Measurements from ENCODE around the gene ATP8B2.

The ATP8B2 gene

DNA sequence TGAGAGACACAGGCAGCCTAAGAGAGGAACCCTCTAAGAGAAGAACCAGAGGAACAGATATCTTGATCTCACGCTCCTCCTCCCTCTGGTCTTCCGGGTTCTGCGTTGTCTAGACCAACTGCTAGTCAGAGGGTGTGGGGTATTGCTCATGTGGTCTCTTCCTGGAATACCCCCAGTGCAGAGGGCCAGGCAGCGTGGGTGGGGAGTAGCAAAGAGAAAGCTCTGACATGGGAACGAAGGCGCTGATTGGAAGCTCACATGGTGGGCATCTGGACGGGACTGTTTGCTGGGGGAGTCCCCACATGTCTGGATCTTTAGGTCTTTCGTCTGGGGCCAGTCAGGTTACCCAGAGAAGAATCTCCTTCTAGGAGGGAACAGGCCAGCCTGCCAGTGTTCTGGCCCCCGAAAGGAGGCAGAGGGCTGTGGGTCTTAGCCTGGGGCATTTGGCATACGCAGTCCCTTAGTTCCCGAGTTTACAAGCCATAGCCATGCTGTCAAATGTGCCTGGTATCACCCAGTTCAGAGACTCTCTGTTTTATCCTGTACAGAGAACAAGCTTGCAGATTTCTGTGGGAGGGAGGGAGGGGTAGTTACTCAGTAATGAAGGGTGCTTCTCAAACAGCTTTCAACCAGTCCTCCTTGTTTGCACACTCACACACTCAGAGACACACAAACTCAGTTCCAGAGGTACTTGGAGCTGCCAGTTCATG is 61.5 kb downstream of the ATP8B2 start:
- peak; percentile 84 to 88 for DNase-seq (ENCODE audit: low read depth in 2 of 2)

- DNase-seq (ENCODE audit: low read depth in 2 of 2) = no peak
These were observed 65.9 kb downstream of the ATP8B2 start for GRCh38 chr1:154391086-154391770.

- no peak for DNase-seq (ENCODE audit: low read depth in 2 of 2)
These were observed 72.8 kb downstream of the ATP8B2 start for GRCh38 chr1:154398141-154398540.

GRCh38 chr1:154398678-154399077 is 73.4 kb downstream of the ATP8B2 start:
- no peak for DNase-seq (ENCODE audit: low read depth in 2 of 2)

DNA sequence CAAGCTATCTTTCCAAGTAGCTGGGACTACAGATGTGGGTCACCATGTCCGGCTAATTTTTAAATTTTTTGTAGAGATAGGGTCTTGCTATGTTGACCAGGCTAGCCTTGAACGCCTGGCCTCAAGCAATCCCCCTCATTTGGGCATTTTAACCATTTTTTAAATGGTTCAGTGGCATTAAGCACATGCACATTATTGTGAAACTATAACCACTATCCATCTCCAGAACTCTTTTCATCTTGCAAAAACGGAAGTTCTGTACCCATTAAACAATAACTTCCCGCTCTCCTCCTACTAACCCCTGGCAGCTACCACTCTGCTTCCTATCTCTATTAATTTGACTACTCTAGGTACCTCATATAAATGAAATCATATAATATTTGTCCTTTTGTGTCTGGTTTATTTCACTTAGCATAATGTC is 75.1 kb downstream of the ATP8B2 start:
- DNase-seq (ENCODE audit: low read depth in 2 of 2) = no peak
